GM12878 (cell line): ENCODE measurements around the gene ITM2C. TPM values are rescaled to one million over a fixed set of nuclear protein-coding genes. Genes with fewer than 3 reads are reported as not detected.

Source experiments
- ATF2 ChIP-seq: IDR thresholded peaks from 2 replicates; pipeline ENCODE4 v1.6.1; 2012; ENCODE audit warnings: low read length, inconsistent platforms
- ATF7 ChIP-seq: fragments of 450-650 bp; IDR thresholded peaks from 2 replicates; pipeline ENCODE4 v1.6.1; 2016; ENCODE audit warnings: low read depth, mild to moderate bottlenecking
- BCL11A ChIP-seq: IDR thresholded peaks from 2 replicates; pipeline ENCODE4 v1.6.1; 2011; ENCODE audit warnings: low read depth, low read length
- CBX5 ChIP-seq: sonication (generic); IDR thresholded peaks from 2 replicates; pipeline ENCODE4 v1.6.1; 2016; ENCODE audit warnings: low read depth, moderate library complexity, mild to moderate bottlenecking, inconsistent platforms
- E2F8 ChIP-seq: fragments of 450-650 bp; IDR thresholded peaks from 2 replicates; pipeline ENCODE4 v1.6.1; 2018; ENCODE audit warnings: mild to moderate bottlenecking, low read depth, moderate library complexity; ENCODE audit not compliant: partially characterized antibody
- ETV6 ChIP-seq, 2 experiments: fragments of 450-650 bp in 1 of 2; IDR thresholded peaks in 1 of 2; conservative IDR thresholded peaks in 1 of 2; 2 replicates each; pipeline ENCODE4 v1.6.1; 2014; ENCODE audit warnings: antibody characterized with exemption in 1 of 2, borderline replicate concordance in 1 of 2, low read depth in 1 of 2, mild to moderate bottlenecking in 1 of 2, moderate library complexity in 1 of 2
- FOXM1 ChIP-seq: IDR thresholded peaks from 2 replicates; pipeline ENCODE4 v1.6.1; 2012; ENCODE audit warnings: low read depth, mild to moderate bottlenecking, inconsistent platforms, low read length, moderate library complexity
- GABPA ChIP-seq: IDR thresholded peaks from 2 replicates; pipeline ENCODE4 v1.6.1; 2014; ENCODE audit warnings: antibody characterized with exemption, low read depth, mild to moderate bottlenecking, inconsistent platforms
- HCFC1 ChIP-seq: fragments of 150-350 bp; IDR thresholded peaks from 2 replicates; pipeline ENCODE4 v1.6.1; 2014; ENCODE audit warnings: low read length
- HDAC2 ChIP-seq: fragments of 200-600 bp; sonication (generic); IDR thresholded peaks from 2 replicates; pipeline ENCODE4 v1.6.1; 2017
- IRF4 ChIP-seq: IDR thresholded peaks from 2 replicates; pipeline ENCODE4 v1.6.1; 2011; ENCODE audit warnings: low read depth, low read length
- JUNB ChIP-seq: IDR thresholded peaks from 2 replicates; pipeline ENCODE4 v1.6.1; 2016; ENCODE audit warnings: antibody characterized with exemption, mild to moderate bottlenecking
- KDM1A ChIP-seq: fragments of 200-600 bp; sonication (generic); IDR thresholded peaks from 2 replicates; pipeline ENCODE4 v1.6.1; 2016; ENCODE audit warnings: borderline replicate concordance
- KLF5 ChIP-seq: fragments of 450-650 bp; IDR thresholded peaks from 2 replicates; pipeline ENCODE4 v1.6.1; 2014; ENCODE audit warnings: mild to moderate bottlenecking; ENCODE audit not compliant: partially characterized antibody
- MTA3 ChIP-seq: IDR thresholded peaks from 2 replicates; pipeline ENCODE4 v1.6.1; 2012; ENCODE audit warnings: low read length, inconsistent platforms, borderline replicate concordance
- NR2C2 ChIP-seq: IDR thresholded peaks from 2 replicates; pipeline ENCODE4 v1.6.1; 2011; ENCODE audit warnings: borderline replicate concordance, low read depth; ENCODE audit not compliant: control insufficient read depth, insufficient read length
- PML ChIP-seq: IDR thresholded peaks from 2 replicates; pipeline ENCODE4 v1.6.1; 2012; ENCODE audit warnings: low read length, inconsistent platforms
- RELA ChIP-seq: fragments of 450-650 bp; IDR thresholded peaks from 2 replicates; pipeline ENCODE4 v1.8.0; 2014; ENCODE audit warnings: borderline replicate concordance; ENCODE audit not compliant: partially characterized antibody
- SMAD1 ChIP-seq: fragments of 450-650 bp; IDR thresholded peaks from 2 replicates; pipeline ENCODE4 v1.6.1; 2018; ENCODE audit warnings: mild to moderate bottlenecking, low read depth; ENCODE audit not compliant: partially characterized antibody
- SMAD5 ChIP-seq: IDR thresholded peaks from 2 replicates; pipeline ENCODE4 v1.6.1; 2016; ENCODE audit warnings: antibody characterized with exemption, low read depth
- TCF3 ChIP-seq: IDR thresholded peaks from 2 replicates; pipeline ENCODE4 v1.6.1; 2012; ENCODE audit warnings: low read depth, mild to moderate bottlenecking, low read length, borderline replicate concordance; ENCODE audit not compliant: insufficient read depth
- YBX1 ChIP-seq: fragments of 450-650 bp; IDR thresholded peaks from 2 replicates; pipeline ENCODE4 v1.6.1; 2016; ENCODE audit warnings: antibody characterized with exemption
- ZBTB4 ChIP-seq: fragments of 450-650 bp; formaldehyde crosslinking; IDR thresholded peaks from 2 replicates; pipeline ENCODE4 v1.4.0; 2022; ENCODE audit warnings: mild to moderate bottlenecking, moderate library complexity
- ZNF207 ChIP-seq: fragments of 450-650 bp; IDR thresholded peaks from 2 replicates; pipeline ENCODE4 v1.6.1; 2014; ENCODE audit warnings: antibody characterized with exemption, mild to moderate bottlenecking, borderline replicate concordance
- ZNF217 ChIP-seq: fragments of 450-650 bp; IDR thresholded peaks from 2 replicates; pipeline ENCODE4 v1.6.1; 2017; ENCODE audit warnings: antibody characterized with exemption, mild to moderate bottlenecking
- ZZZ3 ChIP-seq: IDR thresholded peaks from 2 replicates; pipeline ENCODE4 v1.6.1; 2011; ENCODE audit warnings: low read depth; ENCODE audit not compliant: control insufficient read depth, insufficient read length
- polyA plus RNA-seq, 11 experiments: library from polyadenylated mRNA; depleted of rRNA in 4 of 11; unstranded in 6 of 11; stranded (reverse) in 5 of 11; fragments of >200 nt; fragmentation: Nextera tagmentation in 4 of 11; fragmentation: Illumina TruSeq in 1 of 11; extraction: Ambion mirVana in 4 of 11; extraction: Trizol in 1 of 11; gene quantifications; 1 replicate in 1 of 11; 2 replicates in 10 of 11; pipeline versions ENCODE4 v1.2.1 to v1.2.3, GENCODE V29; 2011 to 2016; ENCODE audit warnings: inconsistent platforms in 2 of 11, missing spikeins in 2 of 11, low read depth in 1 of 11
- total RNA-seq, 4 experiments: library from RNA; depleted of rRNA in 3 of 4; stranded (reverse); fragments of >200 nt in 3 of 4; fragmentation: Illumina TruSeq in 1 of 4; extraction: Trizol in 1 of 4; gene quantifications; 2 replicates each; pipeline versions ENCODE4 v1.2.1 to v1.2.3, GENCODE V29; 2013 to 2021

Gene ITM2C
- total and polyA plus RNA-seq, 10 of the 15 experiments (the other 5 are each of a cell fraction or from before 2014, with no cell fraction given): 5.4 to 195 (median 149) TPM

- TF ChIP-seq ZZZ3 (no peak), JUNB (no peak), ATF7 (peak; percentile 21; the same call in 1 of the 2 replicates), MTA3 (no peak), GABPA (no peak), IRF4 (0 out of 2 replicates have a peak, but pooled peaks have one; percentile 9), ZBTB4 (CRISPR knock-in tag) (no peak), HCFC1 (no peak), SMAD1 (no peak), BCL11A (no peak), HDAC2 (no peak), ZNF207 (peak; percentile 17; the same call in 1 of the 2 replicates), CBX5 (no peak), TCF3 (peak; percentile 53; the same call in 1 of the 2 replicates), ZNF217 (no peak), PML (no peak), RELA (no peak), KLF5 (no peak), SMAD5 (no peak), YBX1 (no peak), ETV6 (conservative IDR thresholded peaks at IDR 0.05 in 1 of 2, IDR thresholded peaks at IDR 0.05 in 1 of 2; ENCODE audit: borderline replicate concordance in 1 of 2, low read depth in 1 of 2) (peak in 1 of 2 experiments; percentile 28; a peak in 1 of 4 replicates), NR2C2 (no peak), ATF2 (no peak), FOXM1 (peak; percentile 55; the same call in 1 of the 2 replicates), KDM1A (no peak), E2F8 (no peak)
These were observed 8.4 kb downstream of the ITM2C start (continued) for GRCh38 chr2:230872968-230873660.
